ENCODE data around the gene INHBB.
"Not testable (repeated sequence)": the region's sequence is repeated elsewhere in the genome, so short reads cannot be mapped to it uniquely, and the experiment has no call there.

Gene INHBB

GRCh38 chr2:120346026-120346666 lies at the start of gene INHBB:
Gene INHBB, plus strand, starts transcription at chr2:120346136. Its CDS starts 53 bp downstream, at chr2:120346189.
- DNase-seq (ENCODE audit: low read depth), result no peak

- no peak for DNase-seq (ENCODE audit: low read depth)
These were observed 47.6 kb upstream of the INHBB start for GRCh38 chr2:120298173-120298835.

- DNase-seq (ENCODE audit: low read depth), result no peak
These were observed 46.9 kb upstream of the INHBB start for GRCh38 chr2:120299004-120299403.

- DNase-seq (ENCODE audit: low read depth), result no peak
These were observed 46.4 kb upstream of the INHBB start for GRCh38 chr2:120299561-120299960.

- no peak for DNase-seq (ENCODE audit: low read depth)
These were observed 45.6 kb upstream of the INHBB start for GRCh38 chr2:120300385-120300784.

- no peak for DNase-seq (ENCODE audit: low read depth)
These were observed 44.7 kb upstream of the INHBB start for GRCh38 chr2:120301284-120301683.

- no peak for DNase-seq (ENCODE audit: low read depth)
These were observed 43.6 kb upstream of the INHBB start for GRCh38 chr2:120302301-120302700.

- DNase-seq (ENCODE audit: low read depth), result no peak
These were observed 42.8 kb upstream of the INHBB start for GRCh38 chr2:120303177-120303576.

- no peak for DNase-seq (ENCODE audit: low read depth)
These were observed 40.6 kb upstream of the INHBB start for GRCh38 chr2:120305296-120305695.

- no peak for DNase-seq (ENCODE audit: low read depth)
These were observed 39.9 kb upstream of the INHBB start for GRCh38 chr2:120305937-120306490.

- no peak for DNase-seq (ENCODE audit: low read depth)
These were observed 38.5 kb upstream of the INHBB start for GRCh38 chr2:120307482-120307881.

- DNase-seq (ENCODE audit: low read depth), result no peak
These were observed 37.7 kb upstream of the INHBB start for GRCh38 chr2:120308038-120308910.

GRCh38 chr2:120310136-120310535 lies 35.8 kb upstream of the INHBB start:
- no peak for DNase-seq (ENCODE audit: low read depth)

- not testable (repeated sequence) for DNase-seq (ENCODE audit: low read depth)
These were observed 35.1 kb upstream of the INHBB start for GRCh38 chr2:120310841-120311240.

- no peak for DNase-seq (ENCODE audit: low read depth)
These were observed 33.9 kb upstream of the INHBB start for GRCh38 chr2:120312076-120312475.

- peak; percentile 57 for DNase-seq (ENCODE audit: low read depth)
These were observed 32.9 kb upstream of the INHBB start for GRCh38 chr2:120312860-120313694.

- no peak for DNase-seq (ENCODE audit: low read depth)
These were observed 32.0 kb upstream of the INHBB start for GRCh38 chr2:120313695-120314615.

GRCh38 chr2:120314690-120315366 lies 31.1 kb upstream of the INHBB start:
- no peak for DNase-seq (ENCODE audit: low read depth)

GRCh38 chr2:120315367-120316033 lies 30.4 kb upstream of the INHBB start:
- DNase-seq (ENCODE audit: low read depth), result no peak

All from activated T-helper 9 cell treated with anti-CD3 and anti-CD28 coated beads, Interleukin-2, amount 50 U/mL, for 16 hours (primary cell).